Keratinocyte (primary cell): ENCODE measurements around the gene FAM110D. TPM values are rescaled to one million over a fixed set of nuclear protein-coding genes. Genes with fewer than 3 reads are reported as not detected.

ENCODE experiments used
- DNase-seq: peaks from one replicate; pipeline ENCODE4 v3.0.0-alpha.2; 2011; ENCODE audit warnings: low read depth, missing footprints, low spot score
- FAIRE-seq: peaks from 2 replicates; lab custom pipeline; 2011; peaks lifted over from hg19 to GRCh38; lab: Jason Lieb, UNC
- H2AFZ ChIP-seq: 2 replicates; pipeline ENCODE4 v1.6.0; 2012; ENCODE audit warnings: low read length, control low read depth, inconsistent platforms; ENCODE audit not compliant: control insufficient read depth
- H3K27ac ChIP-seq: 2 replicates; pipeline ENCODE4 v1.5.1; 2011; ENCODE audit warnings: low read length; ENCODE audit not compliant: control insufficient read depth, insufficient read depth
- H3K27me3 ChIP-seq: 3 replicates; pipeline ENCODE4 v1.6.0; 2011; ENCODE audit warnings: low read length; ENCODE audit not compliant: control insufficient read depth, insufficient read depth; ENCODE audit errors: extremely low read depth
- H3K36me3 ChIP-seq, 2 experiments: 2 replicates in 1 of 2; 3 replicates in 1 of 2; pipeline ENCODE4 v1.5.1; 2011; ENCODE audit warnings: low read length in 2 of 2, mild to moderate bottlenecking in 1 of 2; ENCODE audit not compliant: control insufficient read depth in 2 of 2, insufficient read depth in 2 of 2; ENCODE audit errors: extremely low read depth in 1 of 2
- H3K4me1 ChIP-seq: 3 replicates; pipeline ENCODE4 v1.5.1; 2011; ENCODE audit warnings: low read length; ENCODE audit not compliant: control insufficient read depth, insufficient read depth; ENCODE audit errors: extremely low read depth
- H3K4me2 ChIP-seq: 3 replicates; pipeline ENCODE4 v1.6.0; 2011; ENCODE audit warnings: low read depth, low read length; ENCODE audit not compliant: control insufficient read depth, insufficient read depth; ENCODE audit errors: extremely low read depth
- H3K4me3 ChIP-seq, 3 experiments: fragments of 200-600 bp in 1 of 3; sonication (generic) in 1 of 3; 2 replicates in 2 of 3; 3 replicates in 1 of 3; pipeline ENCODE4 v1.5.1; 2011 to 2016; ENCODE audit warnings: low read length in 3 of 3, mild to moderate bottlenecking in 3 of 3, control low read depth in 2 of 3, inconsistent platforms in 1 of 3, low read depth in 1 of 3, mixed read lengths in 1 of 3, mixed run types in 1 of 3, moderate library complexity in 1 of 3; ENCODE audit not compliant: control insufficient read depth in 2 of 3, insufficient read depth in 2 of 3; ENCODE audit errors: extremely low read depth in 1 of 3
- H3K79me2 ChIP-seq: 2 replicates; pipeline ENCODE4 v1.6.0; 2012; ENCODE audit warnings: low read length; ENCODE audit not compliant: control insufficient read depth, insufficient read depth
- H3K9ac ChIP-seq: 3 replicates; pipeline ENCODE4 v1.6.0; 2011; ENCODE audit warnings: low read length; ENCODE audit not compliant: control insufficient read depth, insufficient read depth; ENCODE audit errors: extremely low read depth
- H3K9me1 ChIP-seq: 3 replicates; pipeline ENCODE4 v1.6.0; 2011; ENCODE audit warnings: low read length; ENCODE audit not compliant: control insufficient read depth, insufficient read depth; ENCODE audit errors: extremely low read depth
- H3K9me3 ChIP-seq: 2 replicates; pipeline ENCODE4 v1.5.1; 2012; ENCODE audit warnings: low read depth, low read length; ENCODE audit not compliant: control insufficient read depth
- H4K20me1 ChIP-seq: 3 replicates; pipeline ENCODE4 v1.6.0; 2011; ENCODE audit warnings: low read length; ENCODE audit not compliant: control insufficient read depth, insufficient read depth; ENCODE audit errors: extremely low read depth
- CTCF ChIP-seq, 3 experiments: IDR thresholded peaks in 1 of 3; conservative IDR thresholded peaks in 1 of 3; optimal IDR thresholded peaks in 1 of 3; 2 replicates in 2 of 3; 3 replicates in 1 of 3; pipeline versions ENCODE3 to v1.5.1; 2011; ENCODE audit warnings: low read length in 3 of 3, mild to moderate bottlenecking in 3 of 3, moderate library complexity in 2 of 3, control low read depth in 1 of 3, inconsistent platforms in 1 of 3; ENCODE audit not compliant: insufficient read depth in 2 of 3; ENCODE audit errors: extremely low read depth in 1 of 3
- EZH2 ChIP-seq: IDR thresholded peaks from one replicate; pipeline ENCODE4 v1.6.1; 2012; ENCODE audit warnings: inconsistent platforms, mild to moderate bottlenecking, low read length, moderate library complexity
- dilution Hi-C: fragments of 300-500 bp; cut with MboI; formaldehyde crosslinking; loops from one replicate; pipeline ENCODE4 v1.7.0; 2020; ENCODE audit warnings: low sequenced_read_pairs; ENCODE audit not compliant: extremely low pct_ligation_motif_present
- polyA plus RNA-seq, 5 experiments: library from polyadenylated mRNA; depleted of rRNA in 3 of 5; stranded (reverse) in 3 of 5; stranded (forward) in 1 of 5; unstranded in 1 of 5; fragments of >200 nt; gene quantifications; 1 replicate in 1 of 5; 2 replicates in 3 of 5; 3 replicates in 1 of 5; pipeline versions ENCODE4 v1.2.1 to v1.2.3, GENCODE V29; 2011 to 2012; ENCODE audit warnings: missing spikeins in 2 of 5, low read depth in 1 of 5, low replicate concordance in 1 of 5

FAM110D gene
- polyA plus RNA-seq, 1 donor (not counting 4 experiments of a cell fraction or from before 2014, with no cell fraction given), result not detected

GRCh38 chr1:26153966-26154532 is 4.8 kb upstream of the FAM110D start:
- no peak overlapping the region for H3K27ac ChIP-seq
- H3K9ac ChIP-seq, result no peak overlapping the region
- DNase-seq, result no peak
- no peak for FAIRE-seq
- no peaks in the 10 kb centered on the region for H4K20me1 ChIP-seq
- H3K4me3 ChIP-seq, result no peak overlapping the region
- H3K79me2 ChIP-seq, result no peaks in the 10 kb centered on the region
- no peak overlapping the region for H3K4me2 ChIP-seq
- no peaks in the 10 kb centered on the region for H3K9me1 ChIP-seq
- no peaks in the 10 kb centered on the region for H3K36me3 ChIP-seq
- H2AFZ ChIP-seq, result no peak overlapping the region
- peaks cover 12% of the 10 kb centered on the region for H3K4me1 ChIP-seq
- H3K27me3 ChIP-seq, result no peaks in the 10 kb centered on the region
- H3K9me3 ChIP-seq, result no peaks in the 10 kb centered on the region
- dilution Hi-C loops, result no loop called here
- TF ChIP-seq EZH2 (no peak), CTCF (optimal IDR thresholded peaks at IDR 0.05 in 1 of 3, IDR thresholded peaks at IDR 0.05 in 1 of 3, conservative IDR thresholded peaks at IDR 0.05 in 1 of 3; ENCODE audit: extremely low read depth in 1 of 3, insufficient read depth in 2 of 3, low read length in 3 of 3) (no peak)

- TF ChIP-seq CTCF (optimal IDR thresholded peaks at IDR 0.05 in 1 of 3, IDR thresholded peaks at IDR 0.05 in 1 of 3, conservative IDR thresholded peaks at IDR 0.05 in 1 of 3; ENCODE audit: extremely low read depth in 1 of 3, insufficient read depth in 2 of 3, low read length in 3 of 3) (no peak), EZH2 (no peak)
- Histone ChIP-seq H3K36me3 (no peaks in the 10 kb centered on the region), H3K9me3 (no peaks in the 10 kb centered on the region), H4K20me1 (no peaks in the 10 kb centered on the region), H3K4me3 (no peak overlapping the region), H3K79me2 (no peaks in the 10 kb centered on the region), H3K27ac (no peak overlapping the region), H2AFZ (no peak overlapping the region), H3K9me1 (no peaks in the 10 kb centered on the region), H3K27me3 (no peaks in the 10 kb centered on the region), H3K4me2 (no peak overlapping the region), H3K4me1 (peaks cover 13% of the 10 kb centered on the region), H3K9ac (no peak overlapping the region)
- FAIRE-seq, result no peak
- no peak for DNase-seq
- dilution Hi-C loops, result no loop called here
Observed at GRCh38 chr1:26154750-26155149, 4.1 kb upstream of the FAM110D start.
